ENCODE measurements around the gene SRGAP1.
"Not testable (repeated sequence)": the region's sequence is repeated elsewhere in the genome, so short reads cannot be mapped to it uniquely, and the experiment has no call there.

The SRGAP1 gene

DNA sequence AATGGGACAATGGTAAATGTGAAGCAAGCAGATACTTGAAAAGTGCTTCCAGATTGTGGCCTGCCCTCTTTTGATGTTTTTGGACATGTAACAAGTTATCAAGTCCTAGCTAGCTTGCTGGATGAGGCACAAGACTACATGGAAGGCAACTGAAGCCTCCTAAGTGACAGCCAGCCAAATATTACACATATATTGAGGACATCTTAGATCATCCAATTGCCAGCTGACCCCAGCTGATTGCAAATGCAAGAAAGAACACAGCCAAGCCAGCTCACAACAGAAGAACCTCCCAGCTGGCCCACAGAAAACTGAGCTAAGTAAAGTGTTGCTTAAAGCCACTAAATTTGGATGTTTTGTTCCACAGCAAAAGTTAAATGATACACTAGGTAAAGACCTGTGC lies 156.9 kb downstream of the SRGAP1 start:
- DNase-seq (ENCODE audit: low read depth in 2 of 2, low spot score in 1 of 2), result no peak

DNA sequence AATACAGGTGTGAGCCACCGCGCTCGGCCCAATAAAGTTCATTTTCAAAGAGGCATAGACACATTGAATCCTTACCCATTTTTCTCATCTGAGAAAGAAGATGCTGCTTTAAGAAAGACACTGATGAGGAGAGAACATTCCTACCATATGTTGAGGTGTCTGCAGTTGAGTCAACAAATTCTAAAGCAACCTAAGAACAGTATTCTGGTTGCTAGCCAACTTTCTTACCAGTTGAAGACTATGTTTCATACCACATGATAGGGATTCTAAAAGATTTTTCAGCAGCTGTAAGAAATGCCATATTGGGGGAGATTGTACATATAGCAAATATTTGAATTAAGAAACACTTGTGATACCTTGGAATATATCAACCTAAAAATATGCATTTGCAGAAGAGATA lies 160.1 kb downstream of the SRGAP1 start:
- DNase-seq (ENCODE audit: low read depth in 2 of 2, low spot score in 1 of 2), result no peak

DNA sequence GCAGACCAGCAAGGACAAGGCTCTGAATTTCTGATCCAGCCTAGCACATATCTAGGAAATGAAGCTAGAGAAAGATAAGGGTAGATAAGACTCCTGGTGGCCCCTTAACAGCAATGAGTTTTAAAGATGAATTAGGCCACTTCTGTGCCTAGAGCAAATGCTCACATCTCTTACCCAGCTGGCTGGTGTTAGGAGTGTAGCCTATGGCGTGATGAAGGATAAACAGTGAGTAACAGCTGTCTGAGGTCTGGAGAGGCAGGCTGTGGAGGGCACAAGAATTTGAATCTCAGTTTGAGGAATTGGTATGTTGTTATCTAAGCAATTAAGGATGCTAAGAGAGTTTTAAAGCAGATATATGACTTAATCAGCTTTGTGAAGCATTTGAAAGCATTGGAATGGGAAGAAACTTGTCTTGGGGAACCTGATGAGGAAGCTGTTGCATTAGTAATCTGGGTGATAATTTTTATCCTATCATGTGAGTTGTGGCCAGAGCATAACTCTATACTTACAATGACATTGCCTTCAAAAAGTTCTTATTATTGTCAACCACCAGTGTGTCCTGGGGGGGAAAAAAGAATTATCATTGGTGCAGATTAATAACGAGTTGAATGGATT lies 161.8 kb downstream of the SRGAP1 start:
- DNase-seq (ENCODE audit: low read depth in 2 of 2, low spot score in 1 of 2), result no peak

DNA sequence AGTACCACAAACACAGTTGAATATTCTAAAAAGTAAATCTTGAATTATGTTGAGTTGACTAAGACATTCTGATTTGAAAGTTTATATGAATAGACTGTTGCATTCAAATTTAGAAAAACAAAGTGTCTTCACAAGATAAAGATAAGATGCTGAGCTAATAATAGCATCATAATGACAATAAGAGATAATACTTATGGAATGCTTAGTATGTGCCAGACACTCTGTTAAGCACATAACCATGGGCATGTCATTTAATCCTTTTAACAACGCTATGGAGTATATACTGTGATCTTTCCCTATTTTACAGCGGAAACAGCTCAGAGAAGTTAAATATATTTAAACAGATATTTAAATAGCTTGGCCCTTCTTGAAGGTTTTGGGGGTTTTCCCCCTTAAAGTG lies 163.4 kb downstream of the SRGAP1 start:
- no peak for DNase-seq (ENCODE audit: low read depth in 2 of 2, low spot score in 1 of 2)

DNA sequence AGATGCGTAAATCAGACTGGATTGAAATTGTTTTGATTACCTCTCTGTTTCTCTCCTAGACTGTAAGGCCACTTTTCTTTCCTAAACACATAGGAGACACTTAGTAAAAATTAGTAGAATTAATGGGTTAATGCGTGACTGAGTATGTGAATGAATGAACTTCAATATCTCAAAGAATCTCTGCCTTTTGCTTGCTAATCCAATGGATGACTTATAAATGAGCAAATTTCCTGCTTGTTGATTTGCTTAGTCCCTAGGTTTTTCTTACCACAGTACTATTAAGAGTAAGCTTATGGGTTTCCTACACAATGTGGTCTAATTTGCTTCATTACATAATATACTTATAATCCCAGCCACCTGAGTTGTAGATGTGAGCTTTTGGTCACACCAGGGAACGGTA lies 164.1 kb downstream of the SRGAP1 start:
- no peak for DNase-seq (ENCODE audit: low read depth in 2 of 2, low spot score in 1 of 2)

DNA sequence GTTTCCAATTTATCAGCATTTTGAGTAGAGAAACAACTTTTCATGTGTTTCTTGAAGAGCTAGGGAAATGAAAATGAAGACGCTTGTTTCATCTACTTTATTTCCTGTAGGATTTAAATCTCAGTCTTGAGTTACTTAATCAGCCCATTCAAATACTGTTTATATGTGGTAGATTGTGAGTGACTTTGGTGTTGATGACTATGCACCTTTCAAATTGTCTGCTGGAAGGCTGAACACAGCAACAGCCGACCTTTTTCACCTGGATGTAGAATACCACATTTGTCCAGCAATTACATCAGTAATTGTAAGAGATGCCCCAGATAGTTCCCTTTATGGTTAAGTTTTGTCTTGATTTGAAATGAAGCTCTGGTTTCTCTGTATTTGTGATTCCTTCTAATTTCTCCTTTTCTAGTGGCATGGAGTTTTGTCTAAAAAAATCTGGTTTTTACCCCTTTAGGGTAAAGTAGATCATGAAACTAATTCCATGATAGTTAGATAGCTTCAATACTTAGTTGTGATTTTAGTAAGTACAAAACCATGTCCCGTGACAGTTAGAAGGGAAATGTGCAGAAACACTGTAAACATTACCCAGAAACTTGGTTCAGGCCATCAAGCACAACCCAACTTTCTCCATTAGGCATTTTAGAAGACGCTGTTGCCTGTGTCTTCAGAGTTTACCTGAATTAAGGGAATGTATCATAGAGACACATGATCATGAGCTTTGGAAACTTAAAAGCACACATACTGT lies 165.0 kb downstream of the SRGAP1 start:
- DNase-seq (ENCODE audit: low read depth in 2 of 2, low spot score in 1 of 2), result no peak

DNA sequence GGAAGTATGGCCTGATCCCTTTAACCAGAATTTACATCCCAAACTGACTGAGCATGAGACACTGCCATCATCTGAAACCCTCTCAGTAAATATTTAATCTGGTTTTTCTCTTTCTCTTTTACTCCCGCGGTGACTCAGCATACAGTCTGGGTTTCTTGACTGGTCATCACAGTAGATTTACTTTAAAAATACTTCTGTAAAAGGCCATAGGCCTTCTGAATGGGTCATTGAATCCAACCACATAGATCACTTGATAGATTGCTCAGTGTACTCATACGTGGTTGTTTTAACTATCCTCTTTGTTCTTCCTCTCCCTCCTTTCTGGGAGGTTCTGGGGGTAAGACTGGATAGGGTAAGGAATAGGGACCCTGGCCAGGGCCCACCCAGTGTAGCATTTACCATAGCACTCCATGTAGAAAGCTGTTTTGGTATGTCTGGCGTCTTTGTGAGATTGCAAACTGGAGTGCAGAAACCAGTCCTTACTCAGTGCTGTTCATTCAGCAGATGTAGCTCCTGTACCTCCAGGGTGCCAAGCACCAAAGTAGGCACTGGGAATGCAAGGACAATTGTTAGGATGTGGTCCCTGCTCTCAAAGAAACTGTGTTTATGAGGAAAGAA lies 165.7 kb downstream of the SRGAP1 start:
- no peak for DNase-seq (ENCODE audit: low read depth in 2 of 2, low spot score in 1 of 2)

DNA sequence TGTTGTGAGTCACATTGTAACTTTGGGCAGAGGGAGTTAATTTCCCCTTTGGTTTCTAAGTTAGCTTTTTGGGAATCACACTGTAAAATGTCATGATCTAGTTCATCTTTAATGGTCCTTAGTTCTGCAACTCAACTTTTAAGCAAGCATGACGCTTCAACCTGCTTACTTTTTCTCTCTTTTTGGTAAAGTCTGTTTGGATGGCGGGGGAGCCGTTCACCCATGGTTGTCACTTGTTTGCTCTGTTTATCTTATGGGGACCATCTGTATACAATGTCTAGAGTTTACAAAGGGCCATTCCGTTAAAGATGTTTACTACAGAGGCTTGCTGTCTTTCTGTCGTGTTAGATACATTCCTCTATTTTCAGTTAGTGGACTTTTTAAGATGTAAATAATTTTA lies 172.0 kb downstream of the SRGAP1 start:
- no peak for DNase-seq (ENCODE audit: low read depth in 2 of 2, low spot score in 1 of 2)

DNA sequence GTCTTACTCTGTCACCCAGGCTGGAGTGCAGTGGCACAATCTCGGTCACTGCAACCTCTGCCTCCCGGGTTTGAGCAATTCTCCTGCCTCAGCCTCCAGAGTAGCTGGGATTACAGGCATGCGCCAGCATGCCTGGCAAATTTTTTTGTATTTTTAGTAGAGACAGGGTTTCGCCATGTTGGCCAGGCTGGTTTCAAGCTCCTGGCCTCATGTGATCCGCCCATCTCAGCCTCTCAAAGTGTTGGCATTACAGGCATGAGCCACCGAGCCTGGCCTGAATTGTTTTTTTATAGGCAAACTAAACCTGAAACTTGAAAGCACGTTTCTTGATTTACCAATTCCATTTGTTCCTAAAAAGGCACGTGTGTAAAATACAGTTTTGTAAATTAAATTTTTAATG lies 173.6 kb downstream of the SRGAP1 start:
- DNase-seq (ENCODE audit: low read depth in 2 of 2, low spot score in 1 of 2), result not testable (repeated sequence)

DNA sequence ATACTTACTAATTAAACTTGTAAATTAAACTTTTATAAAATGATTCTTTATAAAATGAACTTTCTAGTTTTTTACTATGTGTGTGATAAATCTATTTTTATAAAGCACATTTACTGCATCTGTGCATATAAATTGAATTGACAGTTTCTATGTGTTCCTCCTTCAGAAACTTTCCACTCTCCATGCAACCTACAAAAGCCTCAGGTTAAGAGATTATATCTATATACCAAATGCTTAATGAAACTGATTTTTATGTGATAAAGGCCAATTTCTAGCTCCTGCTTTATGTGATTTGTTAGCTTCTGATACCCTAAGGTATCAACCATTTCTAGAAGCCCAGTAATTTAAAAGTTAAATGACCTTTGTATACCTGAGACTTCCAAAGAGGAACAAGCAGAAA lies 174.0 kb downstream of the SRGAP1 start:
- no peak for DNase-seq (ENCODE audit: low read depth in 2 of 2, low spot score in 1 of 2)

DNA sequence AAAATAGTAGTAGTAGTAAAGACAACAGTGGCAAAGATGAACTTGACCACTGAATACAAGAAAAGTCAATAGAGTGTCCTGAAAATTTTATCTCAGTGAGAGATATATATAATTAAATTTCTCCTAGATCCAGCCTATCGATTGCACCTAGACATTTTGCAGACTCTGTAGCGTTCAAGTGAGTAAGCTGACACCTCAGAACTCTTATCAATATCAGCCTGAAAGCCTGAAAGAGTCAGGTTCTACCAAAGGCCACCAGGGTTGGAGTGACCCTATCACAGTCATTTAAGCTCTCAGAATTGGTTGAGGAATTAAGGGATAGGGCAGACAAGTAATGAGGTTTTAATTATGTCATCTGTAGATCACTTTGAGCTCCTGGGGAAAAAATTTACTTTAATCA lies 174.6 kb downstream of the SRGAP1 start:
- DNase-seq (ENCODE audit: low read depth in 2 of 2, low spot score in 1 of 2), result no peak

DNA sequence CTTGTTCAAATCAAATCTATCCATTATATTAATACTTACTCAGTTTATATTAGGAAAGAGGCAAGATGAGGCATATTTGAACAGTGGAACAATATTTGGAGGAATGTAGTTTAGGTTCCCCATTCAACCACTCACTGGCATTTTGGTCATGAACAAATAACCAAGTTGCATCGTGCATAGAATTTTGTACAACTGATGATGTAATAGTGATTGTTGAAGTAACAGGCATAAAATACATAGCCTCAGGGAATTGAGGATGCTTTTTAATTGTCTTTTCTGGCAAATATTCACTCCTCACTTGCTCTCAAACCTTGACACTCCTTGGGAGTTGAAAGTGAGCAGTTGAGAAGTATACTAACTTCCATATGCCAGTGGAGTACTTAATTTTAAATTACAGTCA lies 175.2 kb downstream of the SRGAP1 start:
- DNase-seq (ENCODE audit: low read depth in 2 of 2, low spot score in 1 of 2), result no peak

DNA sequence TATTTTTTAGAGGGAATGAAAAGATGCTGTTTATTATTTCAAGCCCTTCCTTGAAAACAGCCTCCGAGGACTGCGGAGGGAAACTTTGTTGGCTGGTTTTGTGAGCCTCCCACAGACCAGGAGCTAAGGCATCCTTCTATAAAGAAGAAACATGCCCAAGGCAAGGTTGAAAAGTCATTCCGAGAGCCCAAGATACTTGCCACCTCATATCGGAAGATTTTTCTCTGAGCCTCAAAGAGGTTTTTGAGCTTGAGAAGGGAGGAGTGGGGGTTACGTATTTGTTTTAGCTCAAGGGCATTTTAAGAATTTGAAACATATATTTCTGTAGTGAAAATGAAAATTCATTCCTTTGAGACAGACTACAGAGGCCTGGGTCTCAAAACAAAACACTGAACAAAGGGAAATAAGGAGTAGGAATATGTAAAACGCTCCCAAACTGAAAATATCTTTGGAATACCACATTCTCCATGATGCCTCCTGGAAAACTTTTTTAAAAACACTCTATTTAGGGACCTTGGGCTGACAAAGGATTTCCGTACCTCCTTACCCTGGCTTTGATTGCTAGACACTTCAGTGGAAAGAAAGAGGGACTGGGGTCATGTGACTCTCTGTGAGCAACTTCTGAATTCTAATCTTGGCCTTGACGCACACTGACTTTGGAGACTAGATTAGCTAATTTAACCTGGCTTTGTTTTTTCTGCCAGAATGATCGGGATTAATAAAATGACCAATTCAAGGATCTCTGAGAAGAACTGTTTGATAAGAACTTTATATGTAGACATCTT lies 180.9 kb downstream of the SRGAP1 start:
- no peak for DNase-seq (ENCODE audit: low read depth in 2 of 2, low spot score in 1 of 2)

DNA sequence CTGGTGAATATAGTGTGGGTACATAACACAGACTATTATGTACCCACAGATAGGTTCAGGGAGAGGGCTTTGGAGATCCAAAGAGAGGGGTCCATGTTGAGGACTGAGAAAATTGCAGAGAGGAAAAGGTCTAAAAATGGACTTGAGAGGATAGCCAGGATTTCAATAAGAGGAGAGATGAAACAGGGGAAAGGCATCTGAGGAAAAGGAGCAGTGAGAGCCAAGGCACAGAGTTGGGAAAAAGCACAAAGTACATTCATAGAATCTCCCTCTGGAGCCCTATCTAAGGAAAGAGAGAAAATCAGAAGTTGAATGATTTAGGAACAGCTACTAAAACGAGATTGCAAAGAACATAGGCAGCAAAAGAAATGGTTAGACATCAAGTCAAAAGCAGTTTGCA lies 182.8 kb downstream of the SRGAP1 start:
- DNase-seq (ENCODE audit: low read depth in 2 of 2, low spot score in 1 of 2), result no peak

DNA sequence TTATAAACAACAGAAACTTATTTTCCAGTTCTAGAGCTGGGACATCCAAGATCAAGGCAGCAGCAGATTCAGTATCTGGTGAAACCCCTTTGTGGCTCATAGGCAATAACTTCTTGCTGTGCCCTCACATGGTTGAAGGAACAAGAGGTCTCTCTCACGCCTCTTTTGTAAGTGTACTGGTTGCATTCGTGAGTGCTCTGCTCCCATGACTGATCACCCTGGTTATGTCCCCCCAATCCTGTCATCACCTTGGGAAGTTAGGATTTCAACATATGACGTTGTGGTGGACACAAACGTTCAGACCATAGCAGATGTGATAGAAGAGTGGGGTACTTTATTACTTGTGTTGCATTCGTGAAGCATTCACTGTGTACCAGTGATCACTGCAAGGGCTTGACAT lies 184.0 kb downstream of the SRGAP1 start:
- DNase-seq (ENCODE audit: low read depth in 2 of 2, low spot score in 1 of 2), result no peak

DNA sequence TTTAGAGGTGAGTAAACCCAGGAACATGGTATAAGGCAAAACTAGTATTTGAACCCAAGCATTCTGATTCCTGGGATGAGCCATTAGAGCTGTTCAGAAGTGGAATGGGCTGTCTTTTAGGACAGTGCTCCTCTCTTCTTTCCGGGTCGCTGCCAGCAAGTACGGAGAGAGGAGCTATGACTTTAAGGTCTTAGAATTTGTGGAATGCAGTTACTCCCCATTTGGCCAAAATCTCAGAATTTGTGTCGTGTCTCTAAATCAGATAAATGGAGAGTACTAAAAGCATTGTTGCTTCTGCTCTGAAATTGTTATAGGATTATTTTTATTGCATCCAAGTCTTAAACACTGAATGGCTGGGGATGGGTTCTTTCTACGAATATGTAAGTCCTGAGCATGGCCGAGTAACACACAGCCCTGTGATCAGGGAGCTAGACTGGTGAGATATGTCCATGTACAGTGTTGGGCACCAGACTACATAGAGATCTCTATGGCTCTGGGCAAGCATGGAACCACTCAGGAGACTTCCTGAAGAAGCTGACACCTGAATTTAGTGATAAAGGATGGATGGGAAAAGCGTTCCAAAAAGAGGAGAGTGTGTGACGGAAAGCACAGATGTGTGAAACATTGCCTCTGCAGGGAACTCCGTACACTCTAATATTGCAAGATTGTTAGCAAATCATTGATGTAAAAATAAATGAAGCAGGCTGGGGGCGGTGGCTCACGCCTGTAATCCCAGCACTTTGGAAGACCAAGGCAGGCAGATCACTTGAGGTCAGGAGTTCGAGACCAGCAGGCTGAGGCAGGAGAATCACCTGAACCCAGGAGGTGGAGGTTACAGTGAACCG lies 184.7 kb downstream of the SRGAP1 start:
- no peak for DNase-seq (ENCODE audit: low read depth in 2 of 2, low spot score in 1 of 2)

DNA sequence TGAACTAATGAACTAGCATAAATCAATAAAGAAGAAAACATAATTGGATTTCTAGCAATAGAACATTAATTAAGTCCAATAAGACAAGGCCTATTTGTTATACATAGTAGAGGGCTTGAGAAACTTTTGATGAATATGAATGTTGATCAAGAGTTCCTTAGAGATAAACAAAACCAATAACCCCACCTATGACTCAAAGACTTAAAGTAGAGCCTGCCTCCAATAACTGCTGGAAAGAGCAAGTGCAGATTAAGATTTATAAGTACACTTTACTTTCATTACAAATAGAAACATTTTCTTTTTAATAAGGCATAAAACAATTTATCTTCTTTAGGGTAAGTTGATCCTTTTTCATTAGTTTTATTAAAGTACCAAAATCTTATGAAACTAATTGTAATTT lies 185.7 kb downstream of the SRGAP1 start:
- no peak for DNase-seq (ENCODE audit: low read depth in 2 of 2, low spot score in 1 of 2)

DNA sequence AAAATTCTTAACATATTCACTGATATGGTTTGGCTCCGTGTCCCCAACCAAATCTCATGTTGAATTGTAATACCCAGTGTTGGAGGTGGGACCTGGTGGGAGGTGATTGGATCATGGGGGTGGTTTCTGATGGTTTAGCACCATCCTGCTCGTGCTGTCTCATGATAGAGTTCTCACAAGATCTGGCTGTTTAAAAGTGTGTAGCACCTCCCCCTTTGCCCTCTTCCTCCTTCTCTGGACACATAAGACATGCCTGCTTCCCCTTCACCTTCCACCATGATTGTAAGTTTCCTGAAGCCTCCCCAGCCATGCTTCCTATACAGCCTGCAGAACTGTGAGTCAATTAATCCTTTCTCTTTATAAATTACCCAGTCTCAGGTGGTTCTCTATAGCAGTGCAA lies 189.6 kb downstream of the SRGAP1 start:
- not testable (repeated sequence) for DNase-seq (ENCODE audit: low read depth in 2 of 2, low spot score in 1 of 2)

DNA sequence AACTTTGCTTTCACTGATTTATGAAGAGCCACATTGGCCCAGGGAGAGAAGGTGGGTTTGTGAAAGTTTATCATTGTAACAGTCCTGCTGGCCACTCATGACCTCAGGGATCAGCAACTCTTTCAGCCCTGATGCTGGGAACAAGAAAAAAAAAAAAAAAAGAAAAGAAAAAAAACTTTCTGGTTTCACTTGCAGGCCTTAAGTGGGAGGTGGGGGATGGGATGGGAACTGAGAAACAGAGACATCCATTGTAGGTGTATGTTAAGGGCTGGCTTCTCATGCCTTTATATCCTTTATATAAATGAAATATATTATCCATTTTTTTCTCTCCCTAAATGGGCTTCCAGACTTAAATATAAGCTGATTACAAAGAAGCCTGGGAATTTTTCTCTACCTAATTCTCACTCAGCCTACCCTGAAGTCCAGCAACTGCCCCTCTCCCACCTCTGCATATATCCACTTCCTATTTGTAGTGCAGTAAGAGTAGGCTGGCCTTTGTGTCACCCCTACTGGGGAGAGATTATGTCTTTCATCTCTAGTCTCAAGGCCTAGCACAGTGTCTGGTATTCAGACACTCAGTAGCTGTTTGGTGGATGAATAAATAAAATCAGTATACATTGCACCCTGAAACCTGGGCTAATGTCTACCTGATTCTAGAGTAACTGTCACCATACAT lies 190.5 kb downstream of the SRGAP1 start:
- DNase-seq (ENCODE audit: low read depth in 2 of 2, low spot score in 1 of 2), result no peak

DNA sequence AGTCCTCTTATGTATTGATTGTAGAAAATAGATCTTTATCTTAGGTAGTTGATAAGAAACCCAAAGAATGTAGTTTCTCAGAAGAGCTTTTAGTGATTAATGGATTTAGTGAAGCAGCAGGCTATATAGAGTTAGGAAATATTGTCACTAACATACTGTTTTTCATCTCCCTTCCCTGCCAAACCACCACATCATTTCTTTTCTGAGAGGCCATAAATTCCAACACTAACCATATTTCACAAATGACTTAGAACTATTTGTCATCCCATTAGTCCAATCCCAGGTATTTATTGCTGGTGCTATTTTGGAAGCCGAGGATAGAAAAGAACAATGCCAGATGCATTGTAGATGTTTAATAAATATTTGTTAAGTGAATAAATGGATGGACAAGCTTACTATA lies 191.9 kb downstream of the SRGAP1 start:
- no peak for DNase-seq (ENCODE audit: low read depth in 2 of 2, low spot score in 1 of 2)
